Mucosa of descending colon (tissue), 3 donors: ENCODE data around the gene SH3RF2. TPM values are rescaled to one million over a fixed set of nuclear protein-coding genes. Genes with fewer than 3 reads are reported as not detected.

Experiments
- ATAC-seq: fragments of 200-7000 bp; cut with Tn5 transposase; one replicate; pipeline ENCODE4 v1.9.1; 2020; ENCODE audit warnings: mild to moderate bottlenecking, moderate library complexity
- DNase-seq, 3 donors: peaks; one replicate each; pipeline ENCODE4 v3.0.0-alpha.2; 2020
- H3K36me3 ChIP-seq: fragments of 200-600 bp; one replicate; pipeline ENCODE4 v1.8.0; 2021; ENCODE audit warnings: low read depth, mild to moderate bottlenecking
- H3K4me1 ChIP-seq: fragments of 200-600 bp; one replicate; pipeline ENCODE4 v1.8.0; 2021; ENCODE audit warnings: low read depth, mild to moderate bottlenecking
- H3K4me3 ChIP-seq: fragments of 200-600 bp; one replicate; pipeline ENCODE4 v1.8.0; 2021; ENCODE audit warnings: mild to moderate bottlenecking
- H3K9me3 ChIP-seq: fragments of 200-600 bp; one replicate; pipeline ENCODE4 v1.8.0; 2021; ENCODE audit warnings: mild to moderate bottlenecking
- intact Hi-C, 2 donors: fragments of 100-400 bp; cut with DNase I in 1 of 2; cut with micrococcal nuclease in 1 of 2; formaldehyde crosslinking; loops; one replicate each; pipeline versions ENCODE4 v1.11.0 to v1.11.1; 2022; cut with DNase I, micrococcal nuclease
- total RNA-seq, 3 donors: library from RNA; stranded (reverse); fragmentation: NEBNext Ultra II Directional in 2 of 3; extraction: Animal tissue kit (Norgen Biotek cat#: 25700) in 2 of 3; gene quantifications; one replicate each; pipeline versions ENCODE4 v1.2.1 to v1.2.4, GENCODE V29; 2021 to 2023
- TF ChIP-seq, protein P1 (sequence below): fragments of 200-600 bp; IDR thresholded peaks from one replicate; pipeline ENCODE4 v1.8.0; 2022; ENCODE audit warnings: antibody characterized with exemption, mild to moderate bottlenecking
- donor health status: DM: no; HTN: no; CAD: no; lungs with moderate emphysema.
- donor health status: DM: no; HTN: no; CAD: no.
- donor health status: DM: no; HTN: yes; CAD: no.

Gene SH3RF2
- total RNA-seq, 3 donors from 2014 or later = 36.8 to 99.7 (median 61.5) TPM

DNA sequence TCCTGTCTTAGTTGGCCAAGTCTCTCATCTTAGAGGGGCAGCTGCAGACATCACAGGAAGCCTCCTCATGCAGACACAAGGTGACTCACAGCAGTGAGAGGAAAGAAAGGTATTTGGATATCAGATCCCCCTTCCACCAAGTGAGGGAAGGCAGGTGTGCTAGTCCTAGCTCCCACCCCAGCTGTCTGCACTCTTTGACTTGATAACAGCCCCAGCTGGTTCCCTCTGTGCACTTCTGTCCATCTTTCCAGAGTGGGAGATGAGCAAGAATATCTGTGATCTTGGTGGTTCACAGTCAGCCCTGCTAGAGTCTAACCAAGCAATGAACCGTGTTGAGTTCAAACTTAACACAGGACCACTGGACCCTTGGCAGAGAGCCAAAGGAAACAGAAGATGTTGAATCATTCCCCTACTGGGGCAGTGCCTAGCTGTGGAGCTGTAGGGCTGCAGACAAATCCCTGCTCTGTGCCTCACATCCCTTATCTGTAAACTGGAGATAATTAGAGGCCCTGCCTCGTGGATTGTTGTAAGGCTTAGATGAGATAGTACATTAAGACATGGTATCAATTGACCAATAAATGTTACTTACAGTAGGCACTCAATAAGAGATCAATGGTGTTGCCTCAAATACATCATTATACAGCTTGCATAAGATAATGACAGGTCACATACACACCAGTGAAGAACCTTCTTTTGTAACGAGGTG, 39.1 kb downstream of the SH3RF2 start:
- H3K9me3 ChIP-seq = peaks cover 2% of the 10 kb centered on the region
- intact Hi-C loops = no loop called here
- H3K4me1 ChIP-seq = peaks cover 35% of the 10 kb centered on the region
- ATAC-seq (peak; percentile 12), DNase-seq (peak in 1 of 3 donors; percentile 40)
- H3K36me3 ChIP-seq = no peaks in the 10 kb centered on the region
- no peak overlapping the region for H3K4me3 ChIP-seq
- TF ChIP-seq, protein P1, sequence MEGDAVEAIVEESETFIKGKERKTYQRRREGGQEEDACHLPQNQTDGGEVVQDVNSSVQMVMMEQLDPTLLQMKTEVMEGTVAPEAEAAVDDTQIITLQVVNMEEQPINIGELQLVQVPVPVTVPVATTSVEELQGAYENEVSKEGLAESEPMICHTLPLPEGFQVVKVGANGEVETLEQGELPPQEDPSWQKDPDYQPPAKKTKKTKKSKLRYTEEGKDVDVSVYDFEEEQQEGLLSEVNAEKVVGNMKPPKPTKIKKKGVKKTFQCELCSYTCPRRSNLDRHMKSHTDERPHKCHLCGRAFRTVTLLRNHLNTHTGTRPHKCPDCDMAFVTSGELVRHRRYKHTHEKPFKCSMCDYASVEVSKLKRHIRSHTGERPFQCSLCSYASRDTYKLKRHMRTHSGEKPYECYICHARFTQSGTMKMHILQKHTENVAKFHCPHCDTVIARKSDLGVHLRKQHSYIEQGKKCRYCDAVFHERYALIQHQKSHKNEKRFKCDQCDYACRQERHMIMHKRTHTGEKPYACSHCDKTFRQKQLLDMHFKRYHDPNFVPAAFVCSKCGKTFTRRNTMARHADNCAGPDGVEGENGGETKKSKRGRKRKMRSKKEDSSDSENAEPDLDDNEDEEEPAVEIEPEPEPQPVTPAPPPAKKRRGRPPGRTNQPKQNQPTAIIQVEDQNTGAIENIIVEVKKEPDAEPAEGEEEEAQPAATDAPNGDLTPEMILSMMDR = no peak

GRCh38 chr5:145976431-145977155, 40.2 kb downstream of the SH3RF2 start:
- intact Hi-C loops = no loop called here
- H3K36me3 ChIP-seq = no peaks in the 10 kb centered on the region
- H3K9me3 ChIP-seq = peaks cover 2% of the 10 kb centered on the region
- DNase-seq (no peak), ATAC-seq (no peak)
- H3K4me3 ChIP-seq = no peak overlapping the region
- TF ChIP-seq, protein P1 = no peak
- H3K4me1 ChIP-seq = peaks cover 45% of the 10 kb centered on the region

DNA sequence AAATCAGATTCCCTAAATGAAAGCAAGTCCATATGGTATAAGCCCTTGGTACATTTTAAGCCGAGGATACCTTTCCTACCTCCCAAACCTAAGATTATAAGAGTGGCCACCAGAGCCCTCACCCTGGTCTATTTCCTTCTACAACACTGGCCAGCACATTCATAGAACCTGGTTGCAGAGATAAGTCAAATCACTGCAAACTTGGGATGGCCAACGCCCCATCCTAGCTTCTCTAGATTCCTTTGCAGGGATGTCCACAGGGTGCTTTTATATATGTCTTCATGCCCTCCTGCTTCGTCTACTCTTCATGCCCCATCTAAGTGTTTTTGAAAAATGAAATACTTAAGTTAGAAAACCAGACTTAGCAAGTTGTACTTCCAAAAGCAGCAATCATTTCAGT, 41.8 kb downstream of the SH3RF2 start:
- DNase-seq (peak in 1 of 3 donors; percentile 30), ATAC-seq (peak; percentile 37)
- TF ChIP-seq, protein P1 = no peak
- intact Hi-C loops = no loop called here
- H3K4me1 ChIP-seq = peaks cover 56% of the 10 kb centered on the region
- H3K4me3 ChIP-seq = no peak overlapping the region
- H3K36me3 ChIP-seq = no peaks in the 10 kb centered on the region
- H3K9me3 ChIP-seq = peaks cover 2% of the 10 kb centered on the region

GRCh38 chr5:145978708-145979107, 42.3 kb downstream of the SH3RF2 start:
- Histone ChIP-seq H3K4me3 (no peak overlapping the region), H3K9me3 (no peaks in the 10 kb centered on the region), H3K4me1 (peaks cover 56% of the 10 kb centered on the region), H3K36me3 (no peaks in the 10 kb centered on the region)
- peak; percentile 76 for ATAC-seq
- DNase-seq = peak in 2 of 3 donors; percentile 62 to 75
- intact Hi-C loops = no loop called here
- TF ChIP-seq, protein P1 = no peak

GRCh38 chr5:145979270-145980223, 43.2 kb downstream of the SH3RF2 start:
- peak; percentile 83 for ATAC-seq
- Histone ChIP-seq H3K4me1 (peaks cover 56% of the 10 kb centered on the region), H3K9me3 (no peaks in the 10 kb centered on the region), H3K4me3 (no peak overlapping the region), H3K36me3 (no peaks in the 10 kb centered on the region)
- TF ChIP-seq, protein P1 = no peak
- DNase-seq = peak in 1 of 3 donors; percentile 63
- intact Hi-C loops = no loop called here
